Mammary epithelial cell (primary cell): Measurements from ENCODE around the gene CYRIA.

ENCODE experiments used
- EZH2 ChIP-seq: IDR thresholded peaks from 2 replicates; pipeline ENCODE4 v1.6.1; 2012; ENCODE audit warnings: low read length, inconsistent platforms, borderline replicate concordance
- TF ChIP-seq, protein P1 (sequence below), 2 donors: IDR thresholded peaks in 1 of 2; conservative IDR thresholded peaks in 1 of 2; 2 replicates each; pipeline ENCODE4 v1.5.1; 2011 to 2012; ENCODE audit warnings: inconsistent platforms in 2 of 2, low read length in 2 of 2, mild to moderate bottlenecking in 2 of 2, control low read depth in 1 of 2, low read depth in 1 of 2; ENCODE audit not compliant: insufficient read depth in 1 of 2; ENCODE audit errors: extremely low read depth in 1 of 2

DNA sequence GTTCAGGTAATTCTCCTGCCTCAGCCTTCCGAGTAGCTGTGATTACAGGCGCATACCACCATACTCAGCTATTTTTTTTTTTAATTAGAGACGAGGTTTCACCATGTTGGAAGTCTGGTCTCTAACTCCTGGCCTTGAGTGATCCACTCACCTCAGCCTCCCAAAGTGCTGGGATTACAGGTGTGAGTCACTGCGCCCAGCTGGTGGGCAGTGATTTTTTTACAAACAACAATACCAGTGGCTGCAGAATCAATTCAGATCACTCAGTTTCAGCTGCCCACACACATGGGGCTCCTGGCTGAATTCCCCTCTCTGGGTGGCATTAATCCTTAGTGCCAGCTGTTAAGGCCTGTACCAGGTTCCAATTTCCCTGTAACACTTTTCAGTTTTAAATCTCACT is 13.3 kb upstream of the CYRIA start:
- TF ChIP-seq, protein P1, sequence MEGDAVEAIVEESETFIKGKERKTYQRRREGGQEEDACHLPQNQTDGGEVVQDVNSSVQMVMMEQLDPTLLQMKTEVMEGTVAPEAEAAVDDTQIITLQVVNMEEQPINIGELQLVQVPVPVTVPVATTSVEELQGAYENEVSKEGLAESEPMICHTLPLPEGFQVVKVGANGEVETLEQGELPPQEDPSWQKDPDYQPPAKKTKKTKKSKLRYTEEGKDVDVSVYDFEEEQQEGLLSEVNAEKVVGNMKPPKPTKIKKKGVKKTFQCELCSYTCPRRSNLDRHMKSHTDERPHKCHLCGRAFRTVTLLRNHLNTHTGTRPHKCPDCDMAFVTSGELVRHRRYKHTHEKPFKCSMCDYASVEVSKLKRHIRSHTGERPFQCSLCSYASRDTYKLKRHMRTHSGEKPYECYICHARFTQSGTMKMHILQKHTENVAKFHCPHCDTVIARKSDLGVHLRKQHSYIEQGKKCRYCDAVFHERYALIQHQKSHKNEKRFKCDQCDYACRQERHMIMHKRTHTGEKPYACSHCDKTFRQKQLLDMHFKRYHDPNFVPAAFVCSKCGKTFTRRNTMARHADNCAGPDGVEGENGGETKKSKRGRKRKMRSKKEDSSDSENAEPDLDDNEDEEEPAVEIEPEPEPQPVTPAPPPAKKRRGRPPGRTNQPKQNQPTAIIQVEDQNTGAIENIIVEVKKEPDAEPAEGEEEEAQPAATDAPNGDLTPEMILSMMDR (conservative IDR thresholded peaks at IDR 0.05 in 1 of 2, IDR thresholded peaks at IDR 0.05 in 1 of 2; ENCODE audit: extremely low read depth in 1 of 2, insufficient read depth in 1 of 2, low read depth in 1 of 2, low read length in 2 of 2): no peak
- TF ChIP-seq EZH2: no peak
